Inferior parietal cortex (tissue), 1 donor: ENCODE measurements around the gene MAPK1.
"Not testable (repeated sequence)": the region's sequence is repeated elsewhere in the genome, so short reads cannot be mapped to it uniquely, and the experiment has no call there.

Source experiments
- DNase-seq: peaks from one replicate; pipeline ENCODE4 v3.0.0-alpha.2; 2016; ENCODE audit errors: extremely low spot score

Gene MAPK1

GRCh38 chr22:21725956-21726649 is 141.3 kb downstream of the MAPK1 start:
- no peak for DNase-seq

GRCh38 chr22:21724496-21724895 is 142.9 kb downstream of the MAPK1 start:
- not testable (repeated sequence) for DNase-seq

- not testable (repeated sequence) for DNase-seq
These were observed 146.1 kb downstream of the MAPK1 start for GRCh38 chr22:21721195-21721852.

- DNase-seq, result not testable (repeated sequence)
These were observed 147.1 kb downstream of the MAPK1 start for GRCh38 chr22:21720191-21720859.

GRCh38 chr22:21719024-21719423 is 148.4 kb downstream of the MAPK1 start:
- no peak for DNase-seq

- no peak for DNase-seq
These were observed 148.9 kb downstream of the MAPK1 start for GRCh38 chr22:21718499-21718898.

- DNase-seq, result not testable (repeated sequence)
These were observed 150.9 kb downstream of the MAPK1 start for GRCh38 chr22:21716395-21717122.

GRCh38 chr22:21714786-21715185 is 152.7 kb downstream of the MAPK1 start:
- DNase-seq, result no peak

- DNase-seq, result no peak
These were observed 153.2 kb downstream of the MAPK1 start for GRCh38 chr22:21714059-21714770.

- DNase-seq, result no peak
These were observed 153.9 kb downstream of the MAPK1 start for GRCh38 chr22:21713428-21714058.

- peak; percentile 96 for DNase-seq
These were observed 154.6 kb downstream of the MAPK1 start for GRCh38 chr22:21712751-21713427.

- DNase-seq, result no peak
These were observed 155.6 kb downstream of the MAPK1 start for GRCh38 chr22:21711851-21712250.

GRCh38 chr22:21710156-21710555 is 157.3 kb downstream of the MAPK1 start:
- DNase-seq, result no peak

GRCh38 chr22:21709688-21710087 is 157.8 kb downstream of the MAPK1 start:
- DNase-seq, result no peak

GRCh38 chr22:21708960-21709359 is 158.5 kb downstream of the MAPK1 start:
- no peak for DNase-seq

GRCh38 chr22:21707677-21708076 is 159.8 kb downstream of the MAPK1 start:
- DNase-seq, result no peak
